Ascending aorta (tissue), 2 donors: ENCODE measurements around the gene PLEKHH2. TPM values are rescaled to one million over a fixed set of nuclear protein-coding genes. Genes with fewer than 3 reads are reported as not detected.

Experiments used
- DNase-seq, 2 donors: peaks; one replicate each; pipeline ENCODE4 v3.0.0-alpha.2; 2019; ENCODE audit warnings: low spot score in 2 of 2
- H3K27ac ChIP-seq, 2 donors: fragments of 200-600 bp; sonication (generic); one replicate each; pipeline ENCODE4 v1.5.1; 2016 to 2017; ENCODE audit warnings: mild to moderate bottlenecking in 1 of 2
- H3K27me3 ChIP-seq: fragments of 200-600 bp; sonication (generic); one replicate; pipeline ENCODE4 v1.5.1; 2017
- H3K36me3 ChIP-seq, 2 donors: fragments of 200-600 bp; sonication (generic); one replicate each; pipeline ENCODE4 v1.5.1; 2016
- H3K4me1 ChIP-seq, 2 donors: fragments of 200-600 bp; sonication (generic); one replicate each; pipeline ENCODE4 v1.5.1; 2016 to 2017; ENCODE audit warnings: mild to moderate bottlenecking in 1 of 2
- H3K4me3 ChIP-seq, 2 donors: fragments of 200-600 bp; sonication (generic); one replicate each; pipeline ENCODE4 v1.5.1; 2016 to 2017; ENCODE audit warnings: mild to moderate bottlenecking in 1 of 2
- H3K9me3 ChIP-seq, 2 donors: fragments of 200-600 bp; sonication (generic); one replicate each; pipeline ENCODE4 v1.5.1; 2016
- CTCF ChIP-seq, 3 experiments: fragments of 200-600 bp in 2 of 3; fragments of 450-650 bp in 1 of 3; sonication (generic) in 2 of 3; IDR thresholded peaks; one replicate each; pipeline ENCODE4 v1.5.1; 2016 to 2019; ENCODE audit warnings: antibody characterized with exemption in 3 of 3, mild to moderate bottlenecking in 1 of 3, moderate library complexity in 1 of 3
- intact Hi-C: fragments of 100-400 bp; cut with DNase I; formaldehyde crosslinking; loops from one replicate; pipeline ENCODE4 v1.15.1; 2023
- total RNA-seq: library from RNA; depleted of rRNA; stranded (reverse); fragments of >200 nt; gene quantifications from one replicate; pipeline ENCODE4 v1.1.0, GENCODE V29; 2016

The PLEKHH2 gene
- total RNA-seq, 1 donor from 2014 or later = 15.0 TPM

DNA sequence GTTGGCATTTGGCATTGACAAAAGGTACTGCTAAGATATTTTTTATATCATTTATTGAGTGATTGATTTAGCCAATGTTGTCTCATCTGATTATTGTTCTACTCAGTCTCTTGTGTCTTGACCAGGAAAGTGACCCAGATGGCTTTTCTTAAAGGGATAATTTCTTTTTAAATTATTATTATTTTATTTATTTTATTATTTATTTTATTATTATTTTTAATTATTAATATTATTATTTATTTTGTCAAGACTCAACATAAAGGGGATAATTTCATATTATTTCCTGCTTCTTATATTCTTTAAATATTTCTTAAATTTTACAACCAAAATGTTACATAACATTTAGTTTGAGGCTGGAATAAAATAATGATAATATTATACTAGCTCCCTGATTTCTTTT lies 163.8 kb downstream of the PLEKHH2 start:
- Histone ChIP-seq H3K4me3 (no peak overlapping the region), H3K9me3 (no peaks in the 10 kb centered on the region), H3K27me3 (no peaks in the 10 kb centered on the region), H3K36me3 (peaks cover 15 to 24% of the 10 kb centered on the region in 2 donors), H3K27ac (no peak overlapping the region), H3K4me1 (no peaks in the 10 kb centered on the region)
- TF ChIP-seq CTCF (IDR thresholded peaks at IDR 0.05) = no peak
- DNase-seq = no peak
- intact Hi-C loops = no loop called here

GRCh38 chr2:43802135-43802534 lies 165.1 kb downstream of the PLEKHH2 start:
- DNase-seq = no peak
- Histone ChIP-seq H3K9me3 (no peaks in the 10 kb centered on the region), H3K27ac (no peak overlapping the region), H3K4me3 (no peak overlapping the region), H3K4me1 (no peaks in the 10 kb centered on the region), H3K36me3 (peaks cover 13 to 31% of the 10 kb centered on the region in 2 donors), H3K27me3 (no peaks in the 10 kb centered on the region)
- no peak for TF ChIP-seq CTCF (IDR thresholded peaks at IDR 0.05)
- intact Hi-C loops = no loop called here

- Histone ChIP-seq H3K4me1 (no peaks in the 10 kb centered on the region), H3K27ac (no peak overlapping the region), H3K27me3 (no peaks in the 10 kb centered on the region), H3K4me3 (no peak overlapping the region), H3K36me3 (peaks cover 13 to 33% of the 10 kb centered on the region in 2 donors), H3K9me3 (no peaks in the 10 kb centered on the region)
- TF ChIP-seq CTCF (IDR thresholded peaks at IDR 0.05) = no peak
- DNase-seq = no peak
- intact Hi-C loops = no loop called here
These were observed 166.1 kb downstream of the PLEKHH2 start for GRCh38 chr2:43803113-43803512.

- intact Hi-C loops = no loop called here
- Histone ChIP-seq H3K4me1 (no peaks in the 10 kb centered on the region), H3K36me3 (peaks cover 18 to 52% of the 10 kb centered on the region in 2 donors), H3K27me3 (no peaks in the 10 kb centered on the region), H3K27ac (no peak overlapping the region), H3K4me3 (no peak overlapping the region), H3K9me3 (no peaks in the 10 kb centered on the region)
- no peak for TF ChIP-seq CTCF (IDR thresholded peaks at IDR 0.05)
- no peak for DNase-seq
These were observed 169.6 kb downstream of the PLEKHH2 start for GRCh38 chr2:43806719-43807031.

DNA sequence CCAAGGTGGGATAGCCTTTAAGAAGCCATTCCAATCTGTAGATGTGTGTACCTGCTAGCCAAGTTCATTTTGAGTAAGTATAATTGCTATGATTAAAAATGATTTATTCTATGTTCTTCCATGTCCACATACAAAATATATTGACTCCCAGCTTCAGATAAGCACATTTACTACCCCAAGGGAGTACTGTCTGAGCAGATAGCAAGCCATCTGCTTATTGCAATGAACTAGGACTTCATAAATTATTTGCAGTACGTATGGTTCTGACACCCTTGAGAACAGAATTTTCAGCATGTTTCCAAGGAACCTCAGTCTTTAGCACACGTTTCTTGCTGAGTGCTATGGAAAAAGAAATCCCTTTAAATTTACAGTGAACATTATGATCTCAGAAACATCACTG lies 173.4 kb downstream of the PLEKHH2 start:
- no peak for TF ChIP-seq CTCF (IDR thresholded peaks at IDR 0.05)
- Histone ChIP-seq H3K4me3 (no peak overlapping the region), H3K36me3 (peaks cover 13 to 38% of the 10 kb centered on the region in 2 donors), H3K9me3 (no peaks in the 10 kb centered on the region), H3K27me3 (no peaks in the 10 kb centered on the region), H3K27ac (no peak overlapping the region), H3K4me1 (no peaks in the 10 kb centered on the region)
- no peak for DNase-seq
- intact Hi-C loops = no loop called here

- Histone ChIP-seq H3K9me3 (no peaks in the 10 kb centered on the region), H3K27ac (no peak overlapping the region), H3K4me1 (no peaks in the 10 kb centered on the region), H3K27me3 (no peaks in the 10 kb centered on the region), H3K36me3 (peaks cover 8 to 33% of the 10 kb centered on the region in 2 donors), H3K4me3 (no peak overlapping the region)
- DNase-seq = no peak
- TF ChIP-seq CTCF (IDR thresholded peaks at IDR 0.05) = no peak
- intact Hi-C loops = no loop called here
These were observed 173.8 kb downstream of the PLEKHH2 start for GRCh38 chr2:43810888-43811287.
